Astrocyte (in vitro differentiated cells and primary cell): Measurements from ENCODE around the gene HOXA7. TPM values are rescaled to one million over a fixed set of nuclear protein-coding genes. Genes with fewer than 3 reads are reported as not detected.

ENCODE experiments used
- DNase-seq: peaks from one replicate; pipeline ENCODE4 v3.0.0-alpha.2; 2010; ENCODE audit warnings: low read depth
- FAIRE-seq: peaks from 2 replicates; lab custom pipeline; 2011; peaks lifted over from hg19 to GRCh38; lab: Jason Lieb, UNC
- H2AFZ ChIP-seq: 2 replicates; pipeline ENCODE4 v1.6.0; 2012; ENCODE audit warnings: low read depth, low read length, inconsistent platforms
- H3K27ac ChIP-seq: 2 replicates; pipeline ENCODE4 v1.5.1; 2011; ENCODE audit warnings: low read depth, low read length, inconsistent platforms
- H3K27me3 ChIP-seq: 2 replicates; pipeline ENCODE4 v1.6.0; 2011; ENCODE audit warnings: low read length, inconsistent platforms; ENCODE audit not compliant: insufficient read depth
- H3K36me3 ChIP-seq: 2 replicates; pipeline ENCODE4 v1.5.1; 2011; ENCODE audit warnings: low read length, inconsistent platforms; ENCODE audit not compliant: insufficient read depth
- H3K4me1 ChIP-seq: 2 replicates; pipeline ENCODE4 v1.5.1; 2011; ENCODE audit warnings: low read length, inconsistent platforms; ENCODE audit not compliant: insufficient read depth
- H3K4me2 ChIP-seq: 2 replicates; pipeline ENCODE4 v1.6.0; 2012; ENCODE audit warnings: low read length, inconsistent platforms
- H3K4me3 ChIP-seq: 2 replicates; pipeline ENCODE4 v1.5.1; 2011; ENCODE audit warnings: low read depth, mild to moderate bottlenecking, low read length, inconsistent platforms; ENCODE audit not compliant: insufficient read depth
- H3K79me2 ChIP-seq: 2 replicates; pipeline ENCODE4 v1.6.0; 2012; ENCODE audit warnings: mild to moderate bottlenecking, low read length, inconsistent platforms; ENCODE audit not compliant: insufficient read depth
- H3K9ac ChIP-seq: 2 replicates; pipeline ENCODE4 v1.6.0; 2012; ENCODE audit warnings: mild to moderate bottlenecking, low read length, inconsistent platforms
- H3K9me3 ChIP-seq: 2 replicates; pipeline ENCODE4 v1.5.1; 2012; ENCODE audit warnings: low read depth, mild to moderate bottlenecking, low read length, inconsistent platforms; ENCODE audit not compliant: insufficient read depth
- H4K20me1 ChIP-seq: 2 replicates; pipeline ENCODE4 v1.6.0; 2012; ENCODE audit warnings: low read length, inconsistent platforms; ENCODE audit not compliant: insufficient read depth
- H3K27ac Mint-ChIP-seq: one replicate; pipeline ENCODE4 v1.8.0; 2021; ENCODE audit warnings: mild to moderate bottlenecking, mixed read lengths; ENCODE audit not compliant: unreplicated experiment
- H3K27me3 Mint-ChIP-seq: one replicate; pipeline ENCODE4 v1.8.0; 2021; ENCODE audit warnings: low read depth, mixed read lengths; ENCODE audit not compliant: unreplicated experiment
- H3K36me3 Mint-ChIP-seq: one replicate; pipeline ENCODE4 v1.8.0; 2021; ENCODE audit warnings: low read depth, mixed read lengths; ENCODE audit not compliant: unreplicated experiment
- H3K4me1 Mint-ChIP-seq: one replicate; pipeline ENCODE4 v1.8.0; 2021; ENCODE audit warnings: low read depth, mixed read lengths; ENCODE audit not compliant: unreplicated experiment
- H3K4me3 Mint-ChIP-seq: one replicate; pipeline ENCODE4 v1.8.0; 2021; ENCODE audit warnings: mild to moderate bottlenecking, moderate library complexity, mixed read lengths; ENCODE audit not compliant: unreplicated experiment
- H3K9me3 Mint-ChIP-seq: one replicate; pipeline ENCODE4 v1.8.0; 2021; ENCODE audit warnings: mild to moderate bottlenecking, mixed read lengths; ENCODE audit not compliant: unreplicated experiment
- CTCF ChIP-seq: IDR thresholded peaks from 2 replicates; pipeline ENCODE4 v1.5.1; 2011; ENCODE audit warnings: low read depth, mild to moderate bottlenecking, inconsistent platforms, low read length, moderate library complexity; ENCODE audit not compliant: insufficient read depth
- EZH2 ChIP-seq: IDR thresholded peaks from 2 replicates; pipeline ENCODE4 v1.6.1; 2012; ENCODE audit warnings: mild to moderate bottlenecking, low read length, inconsistent platforms; ENCODE audit not compliant: insufficient read depth
- total RNA-seq: library from RNA; stranded (reverse); gene quantifications from 2 replicates; pipeline ENCODE4 v1.2.1, GENCODE V29; 2021

Gene HOXA7
- total RNA-seq, 1 donor from 2014 or later: not detected

GRCh38 chr7:27167916-27168264, 11.4 kb upstream of the HOXA7 start:
- FAIRE-seq: peak; percentile 9
- H3K9me3 Mint-ChIP-seq: peaks cover 35% of the 10 kb centered on the region
- H3K36me3 ChIP-seq: no peaks in the 10 kb centered on the region
- DNase-seq: no peak
- H3K4me2 ChIP-seq: no peak overlapping the region
- peaks cover 78% of the 10 kb centered on the region for H3K27me3 Mint-ChIP-seq
- no peaks in the 10 kb centered on the region for H3K4me1 ChIP-seq
- no peak overlapping the region for H3K9ac ChIP-seq
- H3K79me2 ChIP-seq: no peaks in the 10 kb centered on the region
- H2AFZ ChIP-seq: no peak overlapping the region
- H4K20me1 ChIP-seq: peaks cover 6% of the 10 kb centered on the region
- no peak overlapping the region for H3K4me3 ChIP-seq
- no peaks in the 10 kb centered on the region for H3K4me1 Mint-ChIP-seq
- H3K4me3 Mint-ChIP-seq: no peak overlapping the region
- H3K27ac Mint-ChIP-seq: no peak overlapping the region
- H3K27ac ChIP-seq: no peak overlapping the region
- no peaks in the 10 kb centered on the region for H3K36me3 Mint-ChIP-seq
- H3K27me3 ChIP-seq: peaks cover 97% of the 10 kb centered on the region
- peaks cover 12% of the 10 kb centered on the region for H3K9me3 ChIP-seq
- TF ChIP-seq EZH2 (no peak), CTCF (no peak)

GRCh38 chr7:27166531-27167505, 10.3 kb upstream of the HOXA7 start:
- Histone ChIP-seq H3K4me3 (no peak overlapping the region), H3K36me3 (no peaks in the 10 kb centered on the region), H3K4me1 (no peaks in the 10 kb centered on the region), H3K27ac (no peak overlapping the region), H3K4me2 (no peak overlapping the region), H3K27me3 (peaks cover 97% of the 10 kb centered on the region), H4K20me1 (no peaks in the 10 kb centered on the region), H2AFZ (no peak overlapping the region), H3K79me2 (no peaks in the 10 kb centered on the region), H3K9ac (no peak overlapping the region), H3K9me3 (peaks cover 9% of the 10 kb centered on the region)
- H3K9me3 Mint-ChIP-seq: peaks cover 31% of the 10 kb centered on the region
- peaks cover 80% of the 10 kb centered on the region for H3K27me3 Mint-ChIP-seq
- H3K27ac Mint-ChIP-seq: no peak overlapping the region
- DNase-seq (no peak), FAIRE-seq (no peak)
- no peaks in the 10 kb centered on the region for H3K4me1 Mint-ChIP-seq
- no peak overlapping the region for H3K4me3 Mint-ChIP-seq
- TF ChIP-seq EZH2 (peak; percentile 77), CTCF (no peak)
- H3K36me3 Mint-ChIP-seq: no peaks in the 10 kb centered on the region

- H3K27ac Mint-ChIP-seq: peak overlapping the region; percentile 77
- no peak for FAIRE-seq
- peaks cover 95% of the 10 kb centered on the region for H3K27me3 ChIP-seq
- peaks cover 25% of the 10 kb centered on the region for H3K9me3 Mint-ChIP-seq
- no peak overlapping the region for H3K4me2 ChIP-seq
- no peaks in the 10 kb centered on the region for H3K79me2 ChIP-seq
- H3K36me3 Mint-ChIP-seq: no peaks in the 10 kb centered on the region
- H3K27ac ChIP-seq: no peak overlapping the region
- no peaks in the 10 kb centered on the region for H3K4me1 ChIP-seq
- no peak overlapping the region for H3K4me3 Mint-ChIP-seq
- H4K20me1 ChIP-seq: no peaks in the 10 kb centered on the region
- DNase-seq: no peak
- no peaks in the 10 kb centered on the region for H3K36me3 ChIP-seq
- no peak overlapping the region for H2AFZ ChIP-seq
- no peak overlapping the region for H3K9ac ChIP-seq
- no peaks in the 10 kb centered on the region for H3K4me1 Mint-ChIP-seq
- peaks cover 75% of the 10 kb centered on the region for H3K27me3 Mint-ChIP-seq
- no peak overlapping the region for H3K4me3 ChIP-seq
- TF ChIP-seq CTCF: no peak
- no peak for TF ChIP-seq EZH2
- H3K9me3 ChIP-seq: peaks cover 9% of the 10 kb centered on the region
These were observed 9.6 kb upstream of the HOXA7 start for GRCh38 chr7:27165996-27166530.
